GM21360 (cell line): ENCODE data around the gene ACTN4.
"Not testable (repeated sequence)": the region's sequence is repeated elsewhere in the genome, so short reads cannot be mapped to it uniquely, and the experiment has no call there.

Experiments
- ATAC-seq: cut with Tn5 transposase; IDR thresholded peaks from one replicate; pipeline ENCODE4 v1.9.1; 2021; ENCODE audit warnings: mild to moderate bottlenecking, moderate library complexity; ENCODE audit not compliant: unreplicated experiment

The ACTN4 gene

GRCh38 chr19:38734426-38735256, 87.2 kb downstream of the ACTN4 start:
- ATAC-seq = no peak

DNA sequence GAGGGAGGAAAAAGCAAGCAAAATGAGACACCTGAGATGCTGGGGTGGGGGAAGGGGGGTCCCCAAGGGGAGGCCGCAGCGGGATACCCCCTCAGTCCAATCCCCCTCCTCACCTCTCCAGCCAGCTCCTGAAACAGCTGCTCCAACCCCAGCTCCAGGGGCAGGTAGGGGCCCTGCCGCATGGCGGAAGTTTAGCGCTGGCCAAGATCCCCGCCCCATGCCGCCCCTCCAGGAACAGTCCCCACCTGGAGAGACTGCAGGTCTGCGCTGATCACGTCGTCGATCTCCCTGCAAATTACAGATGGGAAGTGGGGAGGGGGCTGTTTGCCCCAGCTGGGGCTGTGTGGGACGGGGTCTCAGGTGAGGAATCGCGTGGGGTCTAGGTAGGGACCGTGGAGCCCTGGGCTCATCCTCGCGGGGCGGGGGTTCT, 87.8 kb downstream of the ACTN4 start:
- ATAC-seq = no peak

DNA sequence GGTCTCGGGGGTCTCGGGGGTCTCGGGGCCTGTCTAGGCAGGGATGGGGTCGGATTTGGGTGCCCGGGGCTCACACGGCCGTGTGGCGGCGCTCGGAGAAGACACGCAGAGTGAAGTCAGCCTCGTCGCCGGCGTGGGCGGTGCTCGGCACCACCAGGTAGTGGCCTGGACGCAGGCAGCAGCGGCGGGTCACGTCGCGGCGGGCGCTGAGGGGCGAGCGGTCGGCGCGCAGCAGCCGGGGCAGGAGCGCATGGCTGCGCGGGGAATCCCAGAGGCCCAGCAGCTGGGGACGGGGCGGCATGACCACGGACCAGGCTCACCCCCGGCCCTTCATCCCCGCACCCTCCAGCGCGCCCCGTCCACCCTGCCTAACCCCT, 88.6 kb downstream of the ACTN4 start:
- ATAC-seq = no peak

DNA sequence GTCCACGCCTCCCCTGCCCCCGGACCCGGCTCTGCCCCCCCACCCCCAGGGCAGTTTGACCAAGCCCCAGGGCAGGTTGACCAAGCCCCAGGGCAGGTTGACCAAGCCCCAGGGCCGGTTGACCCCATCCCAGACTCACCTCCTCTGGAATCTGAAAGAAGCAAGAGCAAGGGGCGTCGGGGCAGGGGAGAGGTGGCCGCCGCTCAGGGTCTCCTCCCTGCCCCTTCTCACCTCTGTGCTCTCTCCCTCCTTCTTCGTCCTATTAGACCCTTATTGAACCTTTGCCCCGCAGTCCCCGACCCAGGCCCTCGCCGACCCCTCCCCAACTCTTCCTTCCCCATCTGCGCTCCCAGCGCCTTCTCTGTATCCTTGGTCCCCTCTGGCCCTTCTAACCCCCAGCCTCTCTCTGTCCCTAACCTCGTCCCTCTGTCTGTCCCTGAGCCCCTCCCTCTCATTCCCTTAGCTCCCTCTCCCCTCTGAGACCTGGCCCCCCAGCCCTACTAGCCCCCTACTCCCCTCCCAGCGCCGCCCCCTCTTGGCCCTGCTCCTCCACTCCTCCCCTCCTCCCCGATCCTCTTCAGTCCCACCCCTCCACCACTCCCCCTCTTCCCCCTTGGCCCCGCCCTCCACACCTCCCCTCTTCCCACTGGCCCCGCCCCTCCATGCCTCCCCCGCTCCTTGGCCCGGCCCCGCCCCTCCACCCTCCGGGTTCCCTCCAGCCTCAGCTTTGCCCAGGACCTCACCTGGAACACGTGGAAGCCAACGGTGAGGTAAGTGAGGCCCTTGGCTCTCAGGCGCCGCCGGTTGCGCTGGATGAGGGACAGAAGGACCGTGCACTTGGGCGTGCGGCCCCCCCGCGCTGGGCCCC, 89.2 kb downstream of the ACTN4 start:
- ATAC-seq = no peak

DNA sequence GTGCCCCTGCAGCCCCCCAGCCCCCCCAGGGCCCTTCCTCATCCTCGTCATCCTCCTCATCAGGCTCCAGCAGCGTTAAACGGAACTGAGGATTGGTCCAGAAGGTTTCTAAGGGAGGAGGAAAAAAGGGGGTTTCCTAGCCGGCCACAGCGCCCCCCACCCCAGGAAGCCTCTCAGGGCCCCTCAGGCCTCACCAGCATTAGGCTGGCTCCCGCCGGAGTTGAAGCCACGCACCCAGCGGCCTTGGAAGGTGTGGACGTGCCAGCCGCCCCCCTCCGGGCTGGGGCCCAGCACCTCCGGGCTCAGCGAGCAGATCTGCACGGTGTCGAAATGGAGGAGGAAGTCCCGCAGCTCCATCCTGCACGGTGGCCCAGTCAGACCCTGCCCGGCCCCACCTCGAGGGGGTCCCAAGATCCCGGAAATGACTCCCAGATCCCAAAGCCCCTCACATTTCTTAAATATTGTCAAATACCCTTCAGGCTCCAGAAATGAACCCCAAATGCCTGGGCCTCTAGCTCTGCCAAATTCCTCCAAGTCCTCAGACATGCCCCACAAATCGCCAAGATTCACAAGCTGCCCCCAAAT, 89.9 kb downstream of the ACTN4 start:
- no peak for ATAC-seq

GRCh38 chr19:38737921-38738737, 90.7 kb downstream of the ACTN4 start:
- ATAC-seq = no peak

GRCh38 chr19:38739440-38740256, 92.2 kb downstream of the ACTN4 start:
- ATAC-seq = no peak

DNA sequence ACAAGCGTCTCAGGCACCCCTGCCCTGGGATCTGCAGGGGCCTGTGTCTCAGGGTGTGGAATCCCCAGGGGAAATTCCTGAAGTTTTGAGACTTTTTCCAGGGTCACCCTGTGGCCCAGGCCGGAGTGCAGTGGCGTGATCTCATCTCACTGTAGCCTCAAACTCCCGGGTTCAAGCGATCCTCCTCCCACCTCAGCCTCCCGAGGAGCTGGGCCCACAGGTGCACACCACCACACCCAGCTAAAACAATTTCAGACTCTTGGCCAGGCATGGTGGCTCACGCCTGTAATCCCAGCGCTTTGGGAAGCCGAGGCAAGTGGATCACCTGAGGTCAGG, 92.8 kb downstream of the ACTN4 start:
- no peak for ATAC-seq

DNA sequence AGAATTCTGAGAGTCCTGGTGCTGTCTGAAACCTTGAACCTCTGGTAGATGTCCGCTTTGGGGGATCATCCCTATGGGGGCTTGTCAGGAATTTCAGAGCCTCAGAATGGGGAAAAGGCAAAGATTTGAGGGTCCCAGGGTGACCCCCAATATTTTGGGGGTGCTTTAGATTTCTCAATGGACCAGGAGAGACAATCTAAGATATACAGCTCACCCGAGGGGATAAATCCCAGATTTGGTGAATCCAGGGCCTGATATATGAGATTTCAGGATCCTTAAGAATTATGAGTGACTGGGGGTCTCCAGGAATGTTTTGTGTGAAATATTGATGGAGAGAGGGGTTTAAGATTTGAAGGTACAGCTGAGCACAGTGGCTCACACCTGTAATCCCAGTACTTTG, 93.5 kb downstream of the ACTN4 start:
- ATAC-seq = no peak

DNA sequence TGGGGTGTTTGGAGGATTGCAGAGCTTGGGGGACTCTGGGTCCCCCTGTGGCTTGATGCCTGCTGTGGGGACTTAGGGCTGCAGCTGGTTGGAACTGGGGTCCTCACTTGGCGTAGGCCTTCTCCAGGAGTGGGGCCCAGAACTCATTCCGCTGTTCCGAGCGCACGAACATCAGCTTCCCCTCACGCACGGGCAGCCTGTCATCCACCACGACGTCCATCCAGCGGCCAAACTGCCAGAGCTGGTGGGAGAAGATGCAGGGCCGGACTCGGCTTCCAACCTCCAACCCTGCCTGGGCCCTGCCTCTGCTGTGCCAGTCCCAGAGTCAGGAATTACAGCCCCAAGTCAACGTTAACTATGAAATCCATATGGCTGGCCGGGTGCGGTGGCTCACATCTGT, 94.2 kb downstream of the ACTN4 start:
- ATAC-seq = no peak

- ATAC-seq = no peak
Observed at GRCh38 chr19:38742296-38742695, 94.8 kb downstream of the ACTN4 start.

DNA sequence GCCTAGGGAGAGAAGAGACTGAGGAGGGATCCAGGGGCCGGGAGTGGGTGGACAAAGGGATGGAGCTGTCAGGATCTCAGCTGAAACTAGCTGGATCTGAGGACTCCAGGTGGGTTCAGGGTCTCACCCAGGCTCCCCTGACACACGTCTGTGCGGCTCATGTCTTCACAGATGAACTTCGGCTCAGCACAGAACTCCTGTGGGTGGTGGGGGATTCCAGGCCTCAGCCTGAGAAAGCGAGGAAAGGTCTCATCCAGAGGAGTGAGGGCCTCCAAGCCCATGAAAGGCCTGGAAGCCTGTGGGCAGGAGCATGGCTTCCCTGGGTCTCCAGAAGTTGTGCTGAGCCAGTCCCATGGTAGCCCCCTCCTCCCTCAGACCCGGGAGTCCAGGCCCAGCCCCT, 95.5 kb downstream of the ACTN4 start:
- ATAC-seq = no peak

DNA sequence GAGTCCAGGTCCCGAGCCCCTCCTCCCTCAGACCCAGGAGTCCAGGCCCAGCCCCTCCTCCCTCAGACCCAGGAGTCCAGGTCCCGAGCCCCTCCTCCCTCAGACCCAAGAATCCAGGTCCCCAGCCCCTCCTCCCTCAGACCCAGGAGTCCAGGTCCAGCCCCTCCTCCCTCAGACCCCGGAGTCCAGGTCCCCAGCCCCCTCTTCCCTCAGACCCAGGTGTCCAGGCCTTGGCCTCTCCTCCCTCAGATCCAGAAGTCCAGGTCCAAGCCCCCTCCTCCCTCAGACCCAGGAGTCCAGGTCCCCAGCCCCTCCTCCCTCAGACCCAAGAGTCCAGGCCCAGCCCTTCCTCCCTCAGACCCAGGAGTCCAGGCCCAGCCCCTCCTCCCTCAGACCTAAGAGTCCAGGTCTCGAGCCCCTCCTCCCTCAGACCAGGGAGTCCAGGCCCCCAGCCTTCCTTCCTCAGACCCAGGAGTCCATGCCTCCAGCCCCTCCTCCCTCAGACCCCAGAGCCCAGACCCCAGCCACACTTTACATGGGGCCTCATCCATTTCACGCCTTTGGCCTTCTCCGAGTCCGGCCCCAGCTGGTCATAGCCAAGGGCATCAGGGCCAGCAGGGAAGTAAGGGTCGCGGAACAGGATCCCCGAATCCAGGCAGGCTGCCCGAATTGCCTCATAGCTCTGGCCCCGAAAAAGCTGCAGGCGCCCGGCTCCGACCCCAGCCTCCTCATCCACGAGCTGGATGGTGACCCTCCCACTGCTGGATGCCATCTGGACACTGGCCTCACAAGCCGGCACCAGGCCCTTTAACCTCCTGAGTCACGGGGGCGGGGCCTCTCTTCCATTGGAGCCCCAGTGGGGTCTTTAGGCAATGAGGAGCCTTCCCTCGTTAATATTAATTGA, 96.2 kb downstream of the ACTN4 start:
- no peak for ATAC-seq

DNA sequence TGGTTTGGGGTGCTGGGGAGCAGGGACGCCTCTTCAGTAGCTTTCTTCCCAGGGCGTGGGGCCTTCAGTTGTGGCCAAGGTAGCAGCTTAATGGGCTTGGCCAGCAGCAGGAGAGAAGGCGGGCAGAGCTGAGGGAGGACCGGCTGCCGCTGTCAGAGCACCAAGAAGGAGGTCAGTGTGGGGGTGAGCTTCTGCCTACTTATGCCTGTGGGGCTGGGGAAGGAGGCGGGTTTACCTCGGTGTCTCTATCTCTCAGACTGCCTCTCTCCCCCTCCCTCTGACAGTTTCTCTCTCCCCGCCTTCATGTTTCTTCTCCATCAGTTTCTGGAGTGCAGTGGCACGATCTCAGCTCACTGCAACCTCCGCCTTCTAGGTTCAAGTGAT, 96.8 kb downstream of the ACTN4 start, which contains the start of gene CAPN12:
Gene CAPN12 (minus strand): TSS at position 177 of the 384 bp plus-strand sequence. CDS start 309 bp downstream, outside the sequence.
- no peak for ATAC-seq

GRCh38 chr19:38744874-38745273, 97.4 kb downstream of the ACTN4 start:
- no peak for ATAC-seq

GRCh38 chr19:38745316-38745715, 97.9 kb downstream of the ACTN4 start:
- no peak for ATAC-seq

GRCh38 chr19:38753783-38754182, 106.3 kb downstream of the ACTN4 start:
- not testable (repeated sequence) for ATAC-seq

GRCh38 chr19:38754196-38754595, 106.7 kb downstream of the ACTN4 start:
- ATAC-seq = not testable (repeated sequence)

DNA sequence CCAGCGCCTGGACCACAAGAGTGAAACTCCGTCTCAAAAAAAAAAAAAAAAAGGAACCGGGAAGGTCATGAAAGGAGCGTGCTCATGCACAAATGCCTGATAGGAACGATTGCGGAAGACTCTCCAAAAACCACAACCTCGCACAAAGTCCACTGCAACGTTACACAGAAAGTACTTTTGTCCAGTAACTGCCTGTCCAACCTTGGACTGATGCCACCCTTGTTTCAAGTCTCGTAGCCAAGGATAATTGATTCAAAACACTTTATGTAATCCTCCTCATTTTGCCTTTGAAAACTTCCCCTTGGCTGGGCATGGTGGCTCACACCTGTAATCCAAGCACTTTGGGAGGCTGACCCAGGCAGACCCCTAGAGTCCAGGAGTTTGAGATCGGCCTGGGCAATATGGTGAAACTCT, 112.1 kb downstream of the ACTN4 start:
- ATAC-seq = no peak
